ENCODE data around the gene TRMT61A. TPM values are rescaled to one million over a fixed set of nuclear protein-coding genes. Genes with fewer than 3 reads are reported as not detected.

The TRMT61A gene
- total and polyA plus RNA-seq, 9 of the 15 experiments (the other 6 are each of a cell fraction or from before 2014, with no cell fraction given) = 0.10 to 24.8 (median 5.1) TPM

GRCh38 chr14:103531421-103532215 lies 2.6 kb downstream of the TRMT61A start:
- Histone ChIP-seq H3K36me3 (ENCODE audit: control insufficient read depth, insufficient read depth, low read length) (peaks cover 51% of the 10 kb centered on the region; the same call in 2 of the 3 replicates), H3K4me3 (no peak overlapping the region), H3K9me1 (ENCODE audit: control insufficient read depth, insufficient read depth, low read length) (peaks cover 6% of the 10 kb centered on the region), H3K27me3 (ENCODE audit: control insufficient read depth in 2 of 2, insufficient read depth in 2 of 2, low read length in 2 of 2) (no peaks in the 10 kb centered on the region), H3K27ac (ENCODE audit: extremely low read depth, low read depth, low read length) (no peak overlapping the region), H3K79me2 (ENCODE audit: control insufficient read depth, insufficient read depth, low read length) (peaks cover 32% of the 10 kb centered on the region), H3K4me1 (replicated peaks in 1 of 2; ENCODE audit: control insufficient read depth in 2 of 2, insufficient read depth in 2 of 2, low read length in 2 of 2) (peaks cover 9 to 77% of the 10 kb centered on the region in 2 experiments; a peak in 4 of 5 replicates), H4K20me1 (replicated peaks; ENCODE audit: control insufficient read depth, insufficient read depth, low read length) (no peaks in the 10 kb centered on the region; the same call in 1 of the 2 replicates), H3K9ac (ENCODE audit: insufficient read depth in 1 of 2, low read depth in 2 of 2, low read length in 2 of 2) (peak overlapping the region in 1 of 2 experiments; percentile 58; a peak in 2 of 4 replicates), H3K9me3 (replicated peaks; ENCODE audit: control insufficient read depth, insufficient read depth, low read depth, low read length) (no peaks in the 10 kb centered on the region), H2AFZ (ENCODE audit: low read depth, low read length) (no peak overlapping the region), H3K4me2 (ENCODE audit: insufficient read depth, low read length) (no peak overlapping the region)
- ATAC-seq = no peak
- 83% methylated on average over 1 of the region's 15 CpGs for WGBS (ENCODE audit: insufficient coverage, low coverage, missing lambda C conversion rate)
- ChIA-PET POLR2A (no interaction called here), CTCF (ENCODE audit: low intra/inter-chr PET ratio) (no interaction called here)
- TF ChIP-seq ZNF57 (CRISPR knock-in tag; IDR thresholded peaks at IDR 0.05) (no peak), GATAD2B (IDR thresholded peaks at IDR 0.05; ENCODE audit: borderline replicate concordance) (no peak), ZBTB2 (IDR thresholded peaks at IDR 0.05) (no peak), GTF2E2 (tag; IDR thresholded peaks at IDR 0.05) (no peak), SIN3A (IDR thresholded peaks at IDR 0.05; ENCODE audit: borderline replicate concordance in 2 of 2, control insufficient read depth in 1 of 2, low read depth in 2 of 2, low read length in 2 of 2) (no peak), NR3C1 (CRISPR knock-in tag; IDR thresholded peaks at IDR 0.05) (no peak), MBD1 (CRISPR knock-in tag; IDR thresholded peaks at IDR 0.05) (no peak), TFAM (CRISPR knock-in tag; conservative IDR thresholded peaks at IDR 0.05) (no peak), FOXA1 (IDR thresholded peaks at IDR 0.05; ENCODE audit: borderline replicate concordance) (no peak), TCFL5 (CRISPR knock-in tag; conservative IDR thresholded peaks at IDR 0.05) (no peak), RBM17 (IDR thresholded peaks at IDR 0.05; ENCODE audit: borderline replicate concordance, low read depth, low read length) (no peak), ZFP1 (CRISPR knock-in tag; IDR thresholded peaks at IDR 0.05) (no peak), GABPB2 (CRISPR knock-in tag; conservative IDR thresholded peaks at IDR 0.05) (no peak), SRF (CRISPR knock-in tag; IDR thresholded peaks at IDR 0.05) (no peak), E2F4 (CRISPR knock-in tag; IDR thresholded peaks at IDR 0.05; ENCODE audit: low read depth) (no peak), HLTF (IDR thresholded peaks at IDR 0.05) (no peak)
- in situ Hi-C loops (cut with MboI) = loop anchor here (10.0 kb wide), 1 partner anchor 447 kb away; the partner anchor contains the start of gene LBHD2
- FAIRE-seq = no peak
- DNase-seq (ENCODE audit: extremely low read depth in 1 of 4, low spot score in 3 of 4) = no peak
- intact Hi-C loops (cut with micrococcal nuclease) = no loop called here
- BruUV-seq (replicated peaks) = no TSS peak

Measured in K562 (cell line).